Measurements from ENCODE around the gene CES2. TPM values are rescaled to one million over a fixed set of nuclear protein-coding genes. Genes with fewer than 3 reads are reported as not detected.
"Not testable (repeated sequence)": the region's sequence is repeated elsewhere in the genome, so short reads cannot be mapped to it uniquely, and the experiment has no call there.

CES2 gene
- total and polyA plus RNA-seq, 10 of the 15 experiments (the other 5 are each of a cell fraction or from before 2014, with no cell fraction given): 1.6 to 33.7 (median 21.0) TPM

GRCh38 chr16:66974156-66974931 lies 39.0 kb downstream of the CES2 start:
- H3K27ac ChIP-seq (ENCODE audit: control insufficient read depth, insufficient read depth); BruUV-seq (replicated peaks); H3K79me2 ChIP-seq (ENCODE audit: control insufficient read depth, insufficient read depth, low read length); H3K36me3 ChIP-seq (ENCODE audit: control insufficient read depth in 2 of 2, insufficient read depth in 2 of 2, low read length in 1 of 2); H3K27me3 ChIP-seq (replicated peaks in 1 of 2; ENCODE audit: control insufficient read depth in 2 of 2, insufficient read depth in 2 of 2, low read length in 1 of 2); ATAC-seq; H3K4me3 ChIP-seq; H3K4me1 ChIP-seq (ENCODE audit: control insufficient read depth, insufficient read depth, low read length); H4K20me1 ChIP-seq (ENCODE audit: control insufficient read depth, insufficient read depth); H3K9ac ChIP-seq (ENCODE audit: control insufficient read depth, insufficient read depth, low read length); intact Hi-C loops (cut with micrococcal nuclease; ENCODE audit: unreplicated experiment); H3K4me2 ChIP-seq (ENCODE audit: control insufficient read depth, insufficient read depth); DNase-seq (ENCODE audit: low read depth, low spot score); FAIRE-seq; H3K9me3 ChIP-seq (replicated peaks; ENCODE audit: control insufficient read depth, insufficient read depth, low read length): not testable (repeated sequence)
- peak overlapping the region; percentile 17; the same call in 1 of the 2 replicates for H2AFZ ChIP-seq (ENCODE audit: control insufficient read depth, low read depth, low read length)
- RAD21 ChIA-PET (ENCODE audit: unreplicated experiment): interaction anchor here (1.4 kb wide), 1 partner anchor 20 kb away, joined by 4 read pairs; no protein-coding TSS in a partner anchor
- in situ Hi-C loops (cut with MboI): loop anchor here (10.0 kb wide), 1 partner anchor 180 kb away; the partner anchor contains the start of genes B3GNT9, FBXL8 and TRADD
- CTCF ChIA-PET: interaction anchor here (1.3 to 2.5 kb wide), 4 partner anchors 40 to 211 kb away, joined by 4 to 13 read pairs (median 6); partner anchors contain the start of gene B3GNT9
- SMC1A ChIA-PET (ENCODE audit: uncharacterized antibody, unreplicated experiment): interaction anchor here (1.2 to 2.9 kb wide), 3 partner anchors 8 to 211 kb away, joined by 3 to 9 read pairs (median 7); no protein-coding TSS in a partner anchor
- 70% methylated on average over 17 of the region's 32 CpGs for WGBS (ENCODE audit: insufficient coverage, insufficient replicate concordance, low lambda C conversion rate, missing lambda C conversion rate)
- POLR2A ChIA-PET: interaction anchor here (0.6 kb wide), 2 partner anchors 86 to 133 kb away, joined by 3 to 5 read pairs; no protein-coding TSS in a partner anchor

- H3K36me3 ChIP-seq (ENCODE audit: control insufficient read depth in 2 of 2, insufficient read depth in 2 of 2, low read length in 1 of 2); H3K4me3 ChIP-seq; H4K20me1 ChIP-seq (ENCODE audit: control insufficient read depth, insufficient read depth); ATAC-seq; DNase-seq (ENCODE audit: low read depth, low spot score); H3K4me2 ChIP-seq (ENCODE audit: control insufficient read depth, insufficient read depth); BruUV-seq (replicated peaks); H3K9ac ChIP-seq (ENCODE audit: control insufficient read depth, insufficient read depth, low read length); H3K27me3 ChIP-seq (replicated peaks in 1 of 2; ENCODE audit: control insufficient read depth in 2 of 2, insufficient read depth in 2 of 2, low read length in 1 of 2); H3K4me1 ChIP-seq (ENCODE audit: control insufficient read depth, insufficient read depth, low read length); FAIRE-seq; H3K79me2 ChIP-seq (ENCODE audit: control insufficient read depth, insufficient read depth, low read length); POLR2A ChIA-PET; H3K9me3 ChIP-seq (replicated peaks; ENCODE audit: control insufficient read depth, insufficient read depth, low read length); H3K27ac ChIP-seq (ENCODE audit: control insufficient read depth, insufficient read depth): not testable (repeated sequence)
- peak overlapping the region; percentile 17; the same call in 1 of the 2 replicates for H2AFZ ChIP-seq (ENCODE audit: control insufficient read depth, low read depth, low read length)
- SMC1A ChIA-PET (ENCODE audit: uncharacterized antibody, unreplicated experiment): interaction anchor here (0.7 to 2.9 kb wide), 5 partner anchors 9 to 210 kb away, joined by 3 to 9 read pairs (median 6); no protein-coding TSS in a partner anchor
- intact Hi-C loops (cut with micrococcal nuclease; ENCODE audit: unreplicated experiment): loop anchor here (5.0 kb wide), 1 partner anchor 37 kb away; no protein-coding TSS in a partner anchor
- in situ Hi-C loops (cut with MboI): loop anchor here (10.0 to 25.0 kb wide), 2 partner anchors 180 to 437 kb away; partner anchors contain the start of genes B3GNT9, FBXL8, TRADD and ZDHHC1
- CTCF ChIA-PET: interaction anchor here (1.3 to 2.5 kb wide), 7 partner anchors 17 to 210 kb away, joined by 4 to 13 read pairs (median 7); partner anchors contain the start of gene B3GNT9
- RAD21 ChIA-PET (ENCODE audit: unreplicated experiment): interaction anchor here (1.0 to 1.4 kb wide), 2 partner anchors 10 to 21 kb away, joined by 3 to 4 read pairs; no protein-coding TSS in a partner anchor
- TF ChIP-seq NFYB (IDR thresholded peaks at IDR 0.05; ENCODE audit: insufficient read depth, low read depth, low read length): peak; percentile 81
- 22% methylated on average over 11 of the region's 11 CpGs for WGBS (ENCODE audit: insufficient coverage, insufficient replicate concordance, low lambda C conversion rate, missing lambda C conversion rate)
These were observed 39.6 kb downstream of the CES2 start for GRCh38 chr16:66974932-66975246.
